T-helper 1 cell (primary cell): ENCODE measurements around the gene CCDC30.

ENCODE experiments used
- DNase-seq, 5 donors: peaks; one replicate each; pipeline ENCODE4 v3.0.0-alpha.2; 2012 to 2020

Gene CCDC30

DNA sequence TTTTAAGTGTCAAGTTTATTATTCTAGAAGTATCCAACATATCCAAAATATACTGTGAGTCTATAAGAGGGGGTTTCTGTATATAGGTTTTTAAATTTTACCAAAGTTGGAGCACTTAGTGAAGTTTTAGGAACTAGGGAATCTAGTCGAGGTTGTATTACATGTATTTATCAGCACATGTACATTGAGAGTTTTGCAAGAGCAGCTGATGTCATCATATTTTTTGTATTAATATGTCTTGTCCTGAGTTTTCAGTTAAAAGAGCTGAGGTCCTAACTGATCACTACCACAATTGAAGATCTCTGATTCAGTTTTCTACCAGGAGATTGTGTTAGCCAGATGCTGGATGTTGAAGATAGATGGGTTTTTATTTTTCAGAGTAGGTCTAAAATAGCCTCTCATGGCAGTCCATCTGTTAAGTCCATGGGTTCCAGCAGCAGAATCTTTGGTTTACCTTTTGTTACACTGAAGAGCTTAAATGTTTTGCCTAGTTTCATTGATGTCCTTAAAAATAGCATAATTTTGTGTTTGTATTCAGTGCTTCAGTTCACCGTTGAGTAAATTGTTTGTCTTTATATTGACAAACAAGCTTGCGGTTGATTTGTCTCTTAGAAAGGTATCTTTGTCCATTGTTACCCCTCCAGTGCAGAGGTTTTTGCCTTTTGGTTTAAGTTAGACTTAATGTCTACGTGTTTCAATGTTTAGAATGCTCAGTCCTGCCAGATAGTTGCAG is 235.2 kb downstream of the CCDC30 start:
- no peak for DNase-seq

DNA sequence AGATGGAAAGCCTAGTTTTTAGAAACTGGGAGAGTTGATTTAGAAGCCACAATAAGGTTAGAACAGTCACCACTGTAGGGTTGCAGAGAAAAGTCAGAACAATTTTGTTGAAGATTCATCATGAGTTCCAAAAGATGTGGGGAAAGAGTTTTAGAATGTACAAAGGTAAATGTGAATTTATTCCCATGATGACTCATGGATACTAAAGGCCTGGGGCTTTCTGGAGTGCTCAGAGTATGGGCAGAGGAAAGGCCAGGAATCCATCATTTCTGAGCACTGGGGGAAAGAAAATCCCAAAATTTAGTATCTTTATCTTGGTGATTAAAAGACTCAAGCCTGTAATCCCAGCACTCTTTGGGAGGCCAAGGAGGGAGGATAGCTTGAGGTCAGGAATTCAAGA is 236.9 kb downstream of the CCDC30 start:
- DNase-seq = no peak

DNA sequence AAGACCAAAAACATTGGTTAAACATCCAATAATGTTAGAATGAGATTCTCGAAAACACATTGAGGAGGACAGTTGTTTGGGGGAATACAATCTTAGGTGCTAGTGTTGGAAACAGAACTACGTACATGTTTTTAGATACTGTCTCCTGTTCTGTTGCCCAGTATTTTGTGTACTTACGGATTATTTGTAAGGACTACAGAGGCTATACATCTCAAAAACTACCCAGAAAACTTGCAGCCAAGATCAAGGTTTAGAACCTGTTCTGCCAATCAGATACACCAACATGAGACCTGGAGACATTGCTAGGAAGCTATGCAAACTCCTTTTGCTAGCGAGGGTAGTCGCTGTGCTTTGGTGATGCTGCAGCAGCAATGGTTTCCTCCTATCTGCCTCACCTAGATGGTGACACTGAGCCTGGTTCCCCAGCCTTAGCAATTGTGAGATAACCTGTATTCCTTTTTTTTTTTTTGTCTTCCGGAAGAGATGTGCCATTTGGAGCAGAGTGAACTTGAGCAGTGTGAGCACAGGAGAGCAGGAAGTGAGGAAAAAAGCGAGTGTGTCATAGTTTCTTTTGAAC is 240.9 kb downstream of the CCDC30 start:
- DNase-seq = no peak
